COLO668 (cell line): ENCODE data around the gene KLF15.

Source experiments
- DNase-seq: peaks from one replicate; lab custom pipeline; 2025; ENCODE audit not compliant: unreplicated experiment; lab: John Stamatoyannopoulos, UW

Gene KLF15

GRCh38 chr3:126361211-126361610, 4.0 kb upstream of the KLF15 start:
- no peak for DNase-seq

DNA sequence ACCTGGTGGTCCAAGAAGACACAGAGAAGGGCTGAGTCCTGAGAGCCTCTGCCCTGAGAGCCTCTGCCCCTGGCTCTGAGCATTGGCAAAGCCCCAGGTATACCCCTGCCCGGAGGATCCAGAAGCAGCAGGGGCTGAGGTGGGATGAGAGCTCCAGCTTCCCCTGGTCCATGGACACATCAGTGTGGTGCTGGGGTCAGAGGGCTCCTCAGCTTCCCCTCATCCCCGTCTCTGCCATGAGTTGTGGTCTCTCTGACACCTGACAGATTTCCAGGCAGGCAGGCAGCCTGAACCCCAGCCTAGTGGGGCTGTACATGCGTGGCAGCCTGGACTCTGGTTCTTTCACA, 3.5 kb upstream of the KLF15 start:
- no peak for DNase-seq

GRCh38 chr3:126360046-126360713, 3.0 kb upstream of the KLF15 start:
- no peak for DNase-seq

- DNase-seq, result no peak
Observed at GRCh38 chr3:126358816-126359181, 1.6 kb upstream of the KLF15 start.

DNA sequence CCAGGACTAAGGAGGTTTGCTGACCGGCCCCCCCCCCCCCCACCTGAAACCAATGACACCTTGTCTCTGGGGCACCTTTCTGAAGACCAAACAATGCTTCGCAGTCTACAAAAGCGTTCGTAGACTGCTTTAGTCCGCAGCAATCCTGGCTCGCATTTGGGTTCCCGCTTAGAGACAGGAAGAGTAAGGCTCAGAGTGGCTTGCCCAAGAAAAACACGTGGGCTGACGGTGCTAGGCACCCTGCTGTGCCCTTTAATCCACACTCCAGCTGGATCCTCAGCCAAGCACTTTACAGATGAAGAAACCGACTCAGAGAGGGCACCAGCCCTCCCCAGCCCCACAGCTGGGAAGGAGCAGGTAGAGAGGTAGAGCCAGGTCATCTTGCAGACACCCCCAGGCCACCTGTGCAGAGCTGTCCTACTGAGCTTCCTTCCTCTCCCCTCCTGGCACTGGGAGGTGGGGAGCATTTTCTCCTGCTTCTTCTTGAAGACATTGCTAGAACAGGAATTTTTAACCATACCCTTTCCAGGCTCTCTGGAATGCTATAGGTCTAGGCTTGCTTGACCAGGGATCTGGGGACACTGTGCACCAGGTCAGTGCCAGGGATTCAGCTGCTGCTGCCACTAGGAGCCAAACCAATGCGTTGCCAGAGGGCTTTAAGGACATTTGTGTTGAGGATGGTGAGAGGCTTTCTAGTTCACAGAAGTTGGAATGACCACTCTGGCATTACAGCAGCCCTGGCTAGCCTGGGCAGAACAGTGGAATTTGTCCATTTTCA, 1.0 kb upstream of the KLF15 start:
- peak; percentile 16 for DNase-seq

DNA sequence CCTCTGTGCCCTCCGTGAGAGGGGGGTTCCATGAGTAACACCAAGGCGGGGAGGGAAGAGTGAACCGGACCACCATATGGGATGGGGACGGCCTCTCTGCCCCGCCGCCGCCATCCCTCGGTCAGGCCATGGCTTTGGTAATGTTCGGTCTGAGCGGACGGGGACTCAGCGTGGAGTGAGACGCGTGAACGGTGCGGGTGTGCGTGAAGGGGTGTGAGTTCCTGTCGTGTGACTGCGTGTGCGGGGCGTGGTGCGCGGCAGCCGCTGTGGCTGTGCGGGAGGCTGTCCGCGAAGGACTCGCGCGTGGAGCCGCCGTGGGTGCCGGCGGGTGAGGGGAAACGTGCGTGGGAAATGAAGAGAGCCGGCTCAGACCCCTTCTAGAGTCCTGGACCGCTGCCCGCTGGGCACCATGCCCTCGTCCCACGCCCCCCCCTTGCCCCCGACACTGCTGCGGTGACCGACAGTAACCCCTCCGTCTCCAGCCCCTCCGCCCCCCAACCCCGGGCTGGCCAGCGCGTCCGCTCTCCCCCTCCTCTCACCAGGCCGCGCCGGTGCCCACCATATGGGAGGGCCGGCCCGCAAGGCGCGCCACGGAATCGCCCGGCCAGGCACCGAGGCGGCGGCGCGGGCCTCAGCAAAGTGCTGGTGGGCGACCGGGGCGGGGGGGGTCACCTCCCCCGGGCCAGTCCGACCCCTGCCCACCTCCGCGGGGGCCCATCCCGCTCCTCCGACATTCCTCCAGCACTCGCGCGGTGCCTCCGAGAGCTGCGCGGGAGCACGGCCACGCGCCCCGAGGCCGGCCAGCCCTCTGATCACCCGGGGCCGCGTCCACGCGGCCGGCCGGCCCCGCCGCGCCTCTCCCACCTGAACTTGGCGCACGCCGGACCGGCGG, 589 bp downstream of the KLF15 start:
- peak; percentile 16 for DNase-seq

DNA sequence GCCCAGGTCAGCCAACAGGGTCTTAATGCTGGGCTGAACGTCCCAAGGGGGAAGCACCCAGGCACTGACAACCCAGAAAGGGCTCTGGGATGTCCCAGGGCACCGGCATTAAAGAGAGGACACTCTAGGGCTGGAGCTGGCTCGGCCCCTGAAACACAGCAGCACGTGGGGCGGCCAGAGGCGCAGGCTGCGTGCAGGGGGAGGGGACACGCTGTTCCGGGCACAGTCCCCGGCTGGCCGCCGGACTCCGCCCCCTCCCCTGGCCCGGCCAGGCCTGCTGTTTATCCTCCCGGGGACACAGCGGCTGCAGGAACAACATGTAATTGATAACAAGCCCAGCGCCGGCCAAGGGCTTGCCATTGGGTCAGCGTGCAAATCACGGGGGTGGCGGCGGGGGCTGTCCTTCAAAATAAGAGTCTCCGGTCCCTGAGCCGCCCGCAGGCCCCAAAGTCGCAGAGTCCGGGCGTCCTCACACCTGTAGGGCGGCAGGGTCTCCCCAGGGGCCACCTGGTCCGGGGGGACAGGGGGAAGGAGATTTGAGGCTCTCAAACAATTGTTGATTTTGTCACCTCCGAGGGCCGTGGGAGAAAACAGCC, 1.3 kb downstream of the KLF15 start:
- peak; percentile 44 for DNase-seq

DNA sequence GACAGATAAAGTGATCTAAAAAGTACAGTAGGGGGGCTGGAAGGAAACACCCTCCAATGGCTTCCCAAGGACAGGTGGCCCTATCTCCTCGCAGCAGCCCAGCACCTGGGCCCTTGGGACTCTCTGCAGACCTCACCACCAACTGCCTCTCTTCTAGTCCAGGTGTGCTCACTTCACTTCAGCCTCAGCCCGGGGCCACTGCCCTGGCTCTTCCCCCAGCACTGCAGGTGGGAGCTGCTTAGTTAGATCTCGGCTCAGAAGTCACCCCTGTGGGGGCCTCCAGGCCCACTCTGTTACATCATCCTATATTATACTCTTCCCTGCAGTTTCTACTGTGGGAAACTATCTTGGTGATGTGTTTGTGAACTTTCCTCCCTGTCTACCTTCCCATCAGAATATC, 2.0 kb downstream of the KLF15 start:
- peak; percentile 4 for DNase-seq

GRCh38 chr3:126354776-126355175, 2.4 kb downstream of the KLF15 start:
- DNase-seq, result no peak

DNA sequence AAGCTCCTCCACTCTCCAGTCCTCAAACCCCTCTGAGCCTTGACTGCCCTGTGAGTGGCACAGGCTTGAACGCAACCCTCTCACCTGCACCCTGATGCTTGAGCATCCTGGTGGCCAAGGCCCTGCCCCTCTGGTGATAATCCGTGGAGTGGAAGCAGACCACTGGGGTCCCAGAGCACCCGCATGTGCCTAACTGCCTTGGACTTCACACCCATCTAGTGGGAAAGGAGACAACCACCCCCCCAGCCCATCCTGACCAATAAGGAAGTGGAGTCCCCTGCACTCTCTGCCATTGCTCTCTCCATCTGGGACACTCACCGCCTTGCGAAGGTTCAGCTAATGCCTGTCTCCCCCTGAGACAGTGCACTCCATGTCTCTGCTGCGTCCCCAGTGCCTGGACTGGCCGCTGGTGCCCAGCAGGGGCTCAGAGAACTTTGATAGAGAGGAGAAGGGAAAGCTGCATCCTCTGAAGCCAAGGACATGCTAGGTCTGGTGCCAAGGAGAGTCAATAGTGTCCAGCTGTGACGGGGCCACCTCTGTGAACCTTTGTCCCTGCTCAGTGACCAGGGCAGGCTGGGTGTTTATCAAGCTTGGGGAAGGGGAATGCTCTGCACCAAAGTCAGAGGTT, 3.4 kb downstream of the KLF15 start:
- no peak for DNase-seq

GRCh38 chr3:126352476-126353454, 4.4 kb downstream of the KLF15 start:
- DNase-seq, result no peak

DNA sequence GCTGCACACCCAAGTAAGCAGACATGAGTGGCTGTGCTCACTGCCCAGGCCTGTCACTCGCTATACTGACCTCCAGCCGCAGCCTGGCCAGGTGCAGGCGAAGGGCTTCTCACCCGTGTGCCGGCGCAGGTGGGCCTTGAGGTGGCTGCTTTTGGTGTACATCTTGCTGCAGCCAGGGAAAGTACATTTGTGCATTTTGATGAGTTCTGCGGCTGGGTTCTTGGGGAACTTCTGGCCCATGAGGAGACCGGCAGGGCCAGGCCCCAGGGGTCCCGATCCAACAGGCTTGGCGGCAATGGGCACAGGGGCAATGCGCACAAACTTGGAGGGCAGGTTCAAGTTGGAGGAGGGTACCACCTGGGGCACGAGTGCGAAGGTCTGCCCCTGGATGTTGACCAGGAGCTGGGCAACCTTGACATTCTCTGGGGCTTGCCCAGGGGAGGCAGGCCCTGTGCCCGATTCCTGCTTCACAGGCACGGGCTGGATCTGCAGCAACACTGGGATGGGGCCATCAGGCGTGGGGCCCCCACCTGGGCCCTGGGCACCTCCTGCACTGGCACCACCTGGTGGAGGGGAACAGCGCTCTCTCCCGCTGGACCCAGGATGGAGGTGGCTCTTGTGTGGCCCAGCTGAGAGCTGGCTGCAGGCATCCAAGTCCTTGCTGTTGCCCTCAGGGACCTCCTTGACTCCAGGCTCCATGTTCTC, 5.3 kb downstream of the KLF15 start:
- no peak for DNase-seq

- no peak for DNase-seq
Observed at GRCh38 chr3:126351086-126351770, 6.0 kb downstream of the KLF15 start.

DNA sequence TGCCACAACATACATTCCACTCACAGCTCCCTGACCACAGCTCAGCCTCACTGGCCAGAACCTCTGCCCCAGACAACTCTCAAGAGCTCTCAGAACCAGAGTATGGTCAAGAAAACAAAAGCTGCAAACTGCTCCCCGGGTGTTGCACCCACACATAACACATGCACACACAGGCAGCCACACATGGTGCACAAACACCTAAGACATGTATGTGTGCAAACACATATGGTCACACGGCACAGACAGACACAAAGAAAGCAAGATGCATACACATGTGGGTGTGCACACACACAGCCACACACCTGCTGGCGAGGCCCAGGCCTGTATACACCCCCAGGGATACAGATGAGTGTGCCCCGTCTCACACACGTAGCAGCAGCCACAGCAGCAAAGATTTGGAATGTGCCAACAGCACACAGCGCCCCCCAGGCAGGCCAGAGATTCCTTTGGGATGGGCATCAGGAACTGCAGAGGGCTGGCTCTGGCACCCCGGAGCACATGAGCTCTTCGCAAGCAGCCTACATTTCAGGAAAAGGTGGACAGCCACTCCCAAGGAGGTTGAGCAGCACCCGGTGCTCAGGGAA, 6.6 kb downstream of the KLF15 start:
- DNase-seq, result no peak

- no peak for DNase-seq
Observed at GRCh38 chr3:126349611-126350501, 7.4 kb downstream of the KLF15 start.

DNA sequence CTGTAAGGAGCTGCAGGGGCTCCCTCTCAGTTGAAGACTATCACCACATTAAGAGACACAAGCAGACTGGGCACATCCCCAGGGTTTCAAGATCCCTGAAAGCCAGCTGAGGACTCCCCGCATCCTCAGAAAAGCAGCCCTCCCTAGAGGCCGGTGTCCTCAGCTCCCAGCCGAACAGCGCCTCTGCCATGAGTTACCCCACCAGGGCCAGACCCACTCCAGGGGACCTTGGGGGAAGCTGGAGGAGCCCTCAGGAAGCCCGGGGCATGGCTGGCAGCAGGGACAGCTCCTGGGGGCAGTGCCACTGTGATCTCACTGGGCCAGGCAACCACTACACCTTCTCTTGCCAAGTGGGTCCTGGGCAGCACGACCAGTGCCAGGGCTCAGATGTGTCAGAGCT, 8.1 kb downstream of the KLF15 start:
- DNase-seq, result no peak

GRCh38 chr3:126348308-126348920, 8.8 kb downstream of the KLF15 start:
- DNase-seq, result no peak
